ENCODE data around the gene MBOAT7. TPM values are rescaled to one million over a fixed set of nuclear protein-coding genes. Genes with fewer than 3 reads are reported as not detected.

MBOAT7 gene
- total RNA-seq, 1 donor from 2014 or later, result 57.9 TPM

DNA sequence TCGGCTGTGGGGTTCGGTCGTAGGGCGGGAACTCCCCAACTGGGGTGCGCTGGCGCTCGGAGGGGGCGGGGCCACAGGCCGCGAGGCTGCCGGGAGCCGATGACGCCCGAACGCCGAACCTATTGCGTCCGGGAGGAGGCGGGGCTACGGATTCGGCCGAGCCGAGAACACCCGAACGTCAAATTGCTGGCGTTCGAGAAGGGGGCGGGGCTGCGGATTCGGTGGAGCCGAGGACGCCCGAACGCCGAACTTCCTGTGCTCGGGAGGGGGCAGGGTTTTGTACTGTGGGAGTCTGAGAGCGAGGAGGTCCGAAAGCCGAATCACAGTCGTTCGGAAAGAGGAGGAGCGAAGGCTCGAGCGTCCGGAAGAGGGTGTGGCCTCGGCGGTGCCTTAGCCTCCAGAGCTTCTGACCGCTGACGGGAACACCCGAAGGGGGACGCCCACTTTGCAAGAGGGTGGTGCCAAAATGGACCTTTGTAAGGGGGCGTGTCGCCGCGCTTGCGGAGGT, 1.2 kb upstream of the MBOAT7 start:
- no peak for TF ChIP-seq CTCF (IDR thresholded peaks at IDR 0.05)
- peaks cover 21% of the 10 kb centered on the region for H3K4me1 ChIP-seq
- peak overlapping the region; percentile 98 for H3K4me3 ChIP-seq
- peak; percentile 99 for DNase-seq
- ATAC-seq, result peak; percentile 76
- no peaks in the 10 kb centered on the region for H3K27me3 ChIP-seq
- peaks cover 37% of the 10 kb centered on the region for H3K36me3 ChIP-seq
- intact Hi-C loops (cut with DNase I), result no loop called here
- H3K9me3 ChIP-seq, result no peaks in the 10 kb centered on the region
- peak overlapping the region; percentile 99 for H3K27ac ChIP-seq

DNA sequence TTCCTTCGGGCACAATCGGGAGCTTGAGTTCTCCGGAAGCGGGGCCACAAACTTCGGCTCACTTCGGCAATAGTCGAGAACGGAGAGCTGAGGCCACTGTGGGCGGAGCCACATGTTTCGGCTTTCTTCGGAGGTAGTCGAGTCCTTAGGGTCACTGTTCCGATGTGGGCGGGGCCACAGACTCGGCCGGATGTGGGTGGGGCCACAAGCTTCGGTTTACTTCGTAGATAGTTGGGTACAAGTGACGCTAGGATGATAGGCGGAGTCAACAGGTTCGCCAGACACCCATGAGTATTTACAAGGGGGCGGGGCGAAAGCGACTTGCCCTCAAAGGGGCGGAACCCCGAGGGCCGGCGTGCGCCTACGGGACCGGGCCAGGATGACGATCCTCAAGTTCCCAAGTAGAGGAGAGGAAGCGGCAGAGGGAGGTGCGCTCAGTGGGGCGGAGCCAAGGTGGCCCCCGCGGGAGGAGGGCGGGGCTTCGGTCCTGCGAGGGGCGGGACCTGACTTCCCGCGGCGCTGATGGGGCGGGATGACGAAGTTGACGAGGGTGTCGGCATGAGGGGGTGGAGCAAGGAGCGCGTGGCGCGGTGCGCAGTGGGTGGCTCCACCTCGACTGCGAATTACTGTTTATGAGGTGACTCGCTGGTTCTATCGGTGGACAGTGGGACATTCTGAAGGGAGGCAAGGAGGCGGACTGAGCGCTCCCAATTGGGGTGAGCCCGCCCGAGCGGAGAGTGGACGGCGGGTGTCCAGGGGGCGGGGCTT, 539 bp upstream of the MBOAT7 start:
- no peak for TF ChIP-seq CTCF (IDR thresholded peaks at IDR 0.05)
- intact Hi-C loops (cut with DNase I), result no loop called here

DNA sequence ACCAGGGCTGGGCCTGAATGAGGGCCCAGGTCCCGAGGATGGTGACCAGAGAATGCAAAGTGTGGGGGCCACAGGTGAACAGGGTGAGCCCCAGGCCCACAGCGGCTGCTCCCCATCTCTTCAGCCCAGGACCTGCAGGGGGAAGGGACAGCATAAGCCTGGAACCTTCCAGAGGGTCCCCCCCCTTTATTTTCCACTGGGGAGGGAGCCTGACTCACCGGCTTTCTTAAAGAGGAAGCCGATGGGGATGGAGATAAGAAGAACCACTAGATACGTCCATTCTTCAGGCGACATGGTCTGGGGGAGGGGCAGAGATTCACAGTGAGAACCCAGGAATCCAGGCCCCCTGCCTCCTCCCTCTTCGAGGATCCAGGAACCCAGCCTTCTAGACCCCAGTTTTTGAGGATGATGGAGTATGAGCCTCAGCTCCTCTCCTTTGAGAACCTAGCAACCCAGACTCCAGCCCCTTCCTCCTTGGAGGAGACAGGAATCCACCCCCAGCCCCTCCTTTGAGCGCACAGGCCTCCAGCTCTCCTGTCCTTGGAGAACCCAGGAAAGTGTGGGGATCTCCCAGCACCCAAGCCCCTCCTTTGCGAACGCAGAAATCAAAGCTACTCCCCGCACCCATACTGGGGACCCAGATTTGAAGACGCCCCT, 1.0 kb downstream of the MBOAT7 start:
- peak; percentile 60 for DNase-seq
- peak overlapping the region; percentile 98 for H3K4me3 ChIP-seq

More for the DNA sequence above, 539 bp upstream of the MBOAT7 start:
- Histone ChIP-seq H3K36me3 (peaks cover 30% of the 10 kb centered on the region), H3K4me1 (peaks cover 21% of the 10 kb centered on the region), H3K27me3 (no peaks in the 10 kb centered on the region), H3K4me3 (peak overlapping the region; percentile 98), H3K9me3 (no peaks in the 10 kb centered on the region), H3K27ac (peak overlapping the region; percentile 99)
- peak; percentile 100 for DNase-seq
- peak; percentile 82 for ATAC-seq

DNA sequence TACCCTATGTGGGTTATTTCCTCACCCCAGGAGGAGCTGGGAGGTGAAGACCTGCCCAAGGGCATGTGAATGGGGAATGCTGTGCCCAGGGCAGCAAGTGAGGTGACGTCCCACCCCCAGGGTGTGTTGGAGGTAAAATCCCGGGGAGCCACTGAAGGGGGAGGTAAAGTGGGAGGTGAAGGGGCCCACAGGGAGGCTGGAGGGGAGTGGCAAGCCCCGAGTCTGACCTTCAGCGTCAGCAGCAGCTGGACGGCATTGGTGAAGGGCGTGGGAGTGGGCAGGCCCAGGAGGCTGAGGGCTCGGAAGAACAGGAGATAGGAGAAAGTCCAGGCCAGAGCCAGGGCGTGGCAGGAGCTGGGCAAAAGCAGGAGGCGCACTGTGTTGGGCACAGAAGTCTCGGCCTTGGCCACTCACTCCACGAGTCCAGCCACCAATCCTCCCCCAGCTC, 2.4 kb downstream of the MBOAT7 start:
- TF ChIP-seq CTCF (IDR thresholded peaks at IDR 0.05), result no peak

More for the DNA sequence above, 1.0 kb downstream of the MBOAT7 start:
- Histone ChIP-seq H3K27me3 (no peaks in the 10 kb centered on the region), H3K4me1 (peaks cover 21% of the 10 kb centered on the region), H3K9me3 (no peaks in the 10 kb centered on the region), H3K27ac (peak overlapping the region; percentile 99), H3K36me3 (peaks cover 19% of the 10 kb centered on the region)
- TF ChIP-seq CTCF (IDR thresholded peaks at IDR 0.05), result no peak
- ATAC-seq, result no peak
- intact Hi-C loops (cut with DNase I), result no loop called here

GRCh38 chr19:54186351-54186750, 3.0 kb downstream of the MBOAT7 start:
- no peak overlapping the region for H3K4me3 ChIP-seq
- H3K4me1 ChIP-seq, result peaks cover 8% of the 10 kb centered on the region
- TF ChIP-seq CTCF (IDR thresholded peaks at IDR 0.05), result no peak
- H3K27me3 ChIP-seq, result no peaks in the 10 kb centered on the region
- no peak overlapping the region for H3K27ac ChIP-seq
- DNase-seq, result no peak
- peaks cover 11% of the 10 kb centered on the region for H3K36me3 ChIP-seq
- intact Hi-C loops (cut with DNase I), result no loop called here
- H3K9me3 ChIP-seq, result no peaks in the 10 kb centered on the region
- ATAC-seq, result no peak

More for the DNA sequence above, 2.4 kb downstream of the MBOAT7 start:
- no peak for DNase-seq
- intact Hi-C loops (cut with DNase I), result no loop called here
- Histone ChIP-seq H3K27ac (no peak overlapping the region), H3K9me3 (no peaks in the 10 kb centered on the region), H3K27me3 (no peaks in the 10 kb centered on the region), H3K36me3 (peaks cover 11% of the 10 kb centered on the region), H3K4me1 (peaks cover 13% of the 10 kb centered on the region), H3K4me3 (no peak overlapping the region)
- no peak for ATAC-seq
